HepG2 (cell line): ENCODE data around the gene RAMP3. TPM values are rescaled to one million over a fixed set of nuclear protein-coding genes. Genes with fewer than 3 reads are reported as not detected.

Experiments used
- ADNP ChIP-seq: sonication (generic); formaldehyde crosslinking; IDR thresholded peaks from 2 replicates; pipeline ENCODE4 v1.4.0; 2020; ENCODE audit warnings: missing genetic modification reagents
- CEBPB ChIP-seq: IDR thresholded peaks from 2 replicates; pipeline ENCODE4 v1.6.1; 2011; ENCODE audit warnings: low read depth, low read length, improper control_type of control experiment, borderline replicate concordance
- FOSL2 ChIP-seq: sonication (generic); formaldehyde crosslinking; IDR thresholded peaks from 2 replicates; pipeline ENCODE4 v1.4.0; 2020; ENCODE audit warnings: missing genetic modification reagents
- GATA4 ChIP-seq: sonication (generic); IDR thresholded peaks from 2 replicates; pipeline ENCODE4 v1.6.1; 2016; ENCODE audit warnings: antibody characterized with exemption, low read depth, borderline replicate concordance
- HMG20A ChIP-seq: IDR thresholded peaks from 2 replicates; pipeline ENCODE4 v1.6.1; 2016; ENCODE audit warnings: borderline replicate concordance
- HNRNPH1 ChIP-seq: fragments of 200-400 bp; formaldehyde crosslinking; optimal IDR thresholded peaks from 2 replicates; pipeline ENCODE3; 2017; ENCODE audit warnings: mild to moderate bottlenecking, low read depth, low read length
- KMT2A ChIP-seq: sonication (generic); formaldehyde crosslinking; IDR thresholded peaks from 2 replicates; pipeline ENCODE4 v1.4.0; 2020; ENCODE audit warnings: missing genetic modification reagents
- LCORL ChIP-seq, 2 experiments: fragments of 450-650 bp in 1 of 2; sonication (generic) in 1 of 2; formaldehyde crosslinking in 1 of 2; IDR thresholded peaks; 2 replicates each; pipeline versions ENCODE4 v1.5.0 to v1.6.1; 2017 to 2020; ENCODE audit warnings: antibody characterized with exemption in 1 of 2, missing genetic modification reagents in 1 of 2
- MXI1 ChIP-seq: IDR thresholded peaks from 3 replicates; pipeline ENCODE4 v1.6.1; 2012; ENCODE audit warnings: low read depth, low read length, inconsistent platforms, borderline replicate concordance
- RBFOX2 ChIP-seq: fragments of 200-400 bp; formaldehyde crosslinking; IDR thresholded peaks from 2 replicates; pipeline ENCODE4 v1.6.1; 2017; ENCODE audit warnings: low read depth, mild to moderate bottlenecking, low read length
- ZBTB21 ChIP-seq: sonication (generic); formaldehyde crosslinking; IDR thresholded peaks from 2 replicates; pipeline ENCODE4 v1.4.0; 2020; ENCODE audit warnings: missing genetic modification reagents
- ZNF17 ChIP-seq: sonication (generic); formaldehyde crosslinking; IDR thresholded peaks from 2 replicates; pipeline ENCODE4 v1.5.0; 2020; ENCODE audit warnings: mild to moderate bottlenecking, missing genetic modification reagents
- ZNF225 ChIP-seq: sonication (generic); formaldehyde crosslinking; IDR thresholded peaks from 2 replicates; pipeline ENCODE4 v1.4.0; 2020; ENCODE audit warnings: mild to moderate bottlenecking, missing genetic modification reagents
- ZNF546 ChIP-seq: sonication (generic); formaldehyde crosslinking; conservative IDR thresholded peaks from 2 replicates; pipeline ENCODE4 v1.8.1; 2023; ENCODE audit warnings: mild to moderate bottlenecking, missing genetic modification reagents
- ZNF552 ChIP-seq: sonication (generic); formaldehyde crosslinking; IDR thresholded peaks from 2 replicates; pipeline ENCODE4 v1.9.0; 2022; ENCODE audit warnings: missing genetic modification reagents, mild to moderate bottlenecking, borderline replicate concordance
- ZNF761 ChIP-seq: sonication (generic); formaldehyde crosslinking; conservative IDR thresholded peaks from 2 replicates; pipeline ENCODE4 v1.4.0; 2020; ENCODE audit warnings: mild to moderate bottlenecking, missing genetic modification reagents
- ZSCAN12 ChIP-seq: sonication (generic); formaldehyde crosslinking; IDR thresholded peaks from 2 replicates; pipeline ENCODE4 v1.9.0; 2021; ENCODE audit warnings: mild to moderate bottlenecking, missing genetic modification reagents
- polyA plus RNA-seq, 8 experiments: library from polyadenylated mRNA; depleted of rRNA in 3 of 8; stranded (reverse) in 7 of 8; unstranded in 1 of 8; fragments of >200 nt; fragmentation: Illumina TruSeq in 4 of 8; extraction: Trizol in 4 of 8; gene quantifications; 2 replicates each; pipeline versions ENCODE4 v1.2.1 to v1.2.3, GENCODE V29; 2011 to 2016; ENCODE audit warnings: low read depth in 4 of 8, missing spikeins in 1 of 8, mixed read lengths in 1 of 8; ENCODE audit not compliant: insufficient read depth in 1 of 8
- total RNA-seq, 5 experiments: library from RNA; depleted of rRNA; stranded (reverse); fragments of >200 nt; fragmentation: Illumina TruSeq; extraction: Trizol; gene quantifications; 2 replicates each; pipeline ENCODE4 v1.2.3, GENCODE V29; 2016; ENCODE audit warnings: low read depth in 1 of 5
- TF ChIP-seq, protein P1 (sequence below): sonication (generic); formaldehyde crosslinking; IDR thresholded peaks from 2 replicates; pipeline ENCODE4 v1.9.0; 2021; ENCODE audit warnings: missing genetic modification reagents, borderline replicate concordance
- TF ChIP-seq, protein P2 (sequence below): sonication (generic); formaldehyde crosslinking; IDR thresholded peaks from 2 replicates; pipeline ENCODE4 v1.4.0; 2020; ENCODE audit warnings: missing genetic modification reagents, borderline replicate concordance
- TF ChIP-seq, protein P3 (sequence below): sonication (generic); formaldehyde crosslinking; IDR thresholded peaks from 2 replicates; pipeline ENCODE4 v1.5.0; 2020; ENCODE audit warnings: mild to moderate bottlenecking, missing genetic modification reagents, borderline replicate concordance
- TF ChIP-seq, protein P4 (sequence below): sonication (generic); formaldehyde crosslinking; IDR thresholded peaks from 2 replicates; pipeline ENCODE4 v1.5.0; 2020; ENCODE audit warnings: missing genetic modification reagents, mild to moderate bottlenecking, borderline replicate concordance

The RAMP3 gene
- total and polyA plus RNA-seq, 2 of the 13 experiments (the other 11 are each of a cell fraction or from before 2014, with no cell fraction given): not detected

DNA sequence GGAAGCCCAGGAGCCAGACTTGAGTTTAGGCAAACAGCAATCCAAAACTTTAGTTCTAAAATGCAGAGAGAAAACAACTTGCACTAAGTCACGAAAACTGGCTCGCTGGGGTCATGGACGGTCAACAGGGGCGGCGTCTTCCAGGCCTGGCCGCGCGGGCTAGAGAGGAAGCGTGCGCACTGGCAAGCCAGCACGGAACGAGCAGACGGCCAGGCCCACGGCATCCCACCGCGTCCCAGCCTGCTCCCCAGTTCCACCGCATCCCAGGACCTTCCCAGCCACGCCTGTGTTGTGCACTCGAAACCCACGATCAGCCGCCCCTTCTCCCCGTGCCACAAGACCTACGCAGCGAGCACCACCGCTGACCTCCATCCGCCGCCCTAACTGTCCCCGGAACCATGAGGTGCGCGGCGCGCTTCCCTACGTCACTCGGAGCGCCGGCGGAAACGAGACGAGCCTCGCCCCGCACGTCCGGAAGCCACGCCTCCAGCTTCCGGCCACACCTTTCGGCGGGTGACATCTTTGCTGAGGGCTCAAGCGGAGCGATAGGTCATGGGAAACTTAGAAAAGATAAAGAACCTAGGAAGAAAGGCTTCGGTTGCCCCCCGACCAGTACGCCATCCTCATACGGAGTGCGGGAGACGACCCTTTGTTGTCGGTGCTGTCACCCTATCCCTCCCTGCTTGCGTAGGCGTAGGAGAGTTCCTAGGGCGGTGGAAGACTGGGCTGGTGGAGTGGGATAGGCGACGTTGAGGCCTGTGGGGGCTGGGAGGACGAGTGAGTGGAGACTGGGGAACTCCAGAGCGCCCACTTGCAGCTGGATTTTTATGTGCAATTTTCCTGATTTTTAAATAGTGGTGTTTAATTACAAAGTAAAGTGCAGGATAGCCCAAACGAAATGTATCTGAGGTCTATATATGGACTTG, 46.0 kb upstream of the RAMP3 start, which contains the start of gene TBRG4 (continued):
- TF ChIP-seq ZNF761 (CRISPR knock-in tag): peak; percentile 91
- peak; percentile 93 for TF ChIP-seq KMT2A (CRISPR knock-in tag)
- TF ChIP-seq, protein P1, sequence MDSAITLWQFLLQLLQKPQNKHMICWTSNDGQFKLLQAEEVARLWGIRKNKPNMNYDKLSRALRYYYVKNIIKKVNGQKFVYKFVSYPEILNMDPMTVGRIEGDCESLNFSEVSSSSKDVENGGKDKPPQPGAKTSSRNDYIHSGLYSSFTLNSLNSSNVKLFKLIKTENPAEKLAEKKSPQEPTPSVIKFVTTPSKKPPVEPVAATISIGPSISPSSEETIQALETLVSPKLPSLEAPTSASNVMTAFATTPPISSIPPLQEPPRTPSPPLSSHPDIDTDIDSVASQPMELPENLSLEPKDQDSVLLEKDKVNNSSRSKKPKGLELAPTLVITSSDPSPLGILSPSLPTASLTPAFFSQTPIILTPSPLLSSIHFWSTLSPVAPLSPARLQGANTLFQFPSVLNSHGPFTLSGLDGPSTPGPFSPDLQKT (CRISPR knock-in tag): peak; percentile 93; the same call in 1 of the 2 replicates
- no peak; the same call in 1 of the 2 replicates for TF ChIP-seq ADNP (CRISPR knock-in tag)
- TF ChIP-seq HMG20A: peak; percentile 22; the same call in 1 of the 2 replicates
- TF ChIP-seq ZNF225 (CRISPR knock-in tag): peak; percentile 98
- TF ChIP-seq ZNF546 (CRISPR knock-in tag): peak; percentile 97
- no peak for TF ChIP-seq ZSCAN12
- peak; percentile 63; the same call in 1 of the 2 replicates for TF ChIP-seq FOSL2 (CRISPR knock-in tag)
- peak; percentile 100 for TF ChIP-seq RBFOX2
- TF ChIP-seq, protein P2, sequence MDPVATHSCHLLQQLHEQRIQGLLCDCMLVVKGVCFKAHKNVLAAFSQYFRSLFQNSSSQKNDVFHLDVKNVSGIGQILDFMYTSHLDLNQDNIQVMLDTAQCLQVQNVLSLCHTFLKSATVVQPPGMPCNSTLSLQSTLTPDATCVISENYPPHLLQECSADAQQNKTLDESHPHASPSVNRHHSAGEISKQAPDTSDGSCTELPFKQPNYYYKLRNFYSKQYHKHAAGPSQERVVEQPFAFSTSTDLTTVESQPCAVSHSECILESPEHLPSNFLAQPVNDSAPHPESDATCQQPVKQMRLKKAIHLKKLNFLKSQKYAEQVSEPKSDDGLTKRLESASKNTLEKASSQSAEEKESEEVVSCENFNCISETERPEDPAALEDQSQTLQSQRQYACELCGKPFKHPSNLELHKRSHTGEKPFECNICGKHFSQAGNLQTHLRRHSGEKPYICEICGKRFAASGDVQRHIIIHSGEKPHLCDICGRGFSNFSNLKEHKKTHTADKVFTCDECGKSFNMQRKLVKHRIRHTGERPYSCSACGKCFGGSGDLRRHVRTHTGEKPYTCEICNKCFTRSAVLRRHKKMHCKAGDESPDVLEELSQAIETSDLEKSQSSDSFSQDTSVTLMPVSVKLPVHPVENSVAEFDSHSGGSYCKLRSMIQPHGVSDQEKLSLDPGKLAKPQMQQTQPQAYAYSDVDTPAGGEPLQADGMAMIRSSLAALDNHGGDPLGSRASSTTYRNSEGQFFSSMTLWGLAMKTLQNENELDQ (CRISPR knock-in tag): no peak
- peak; percentile 49; the same call in 1 of the 2 replicates for TF ChIP-seq GATA4
- TF ChIP-seq CEBPB: no peak
- TF ChIP-seq HNRNPH1: no peak
- TF ChIP-seq LCORL (IDR thresholded peaks at IDR 0.05): no peak
- peak; percentile 82 for TF ChIP-seq LCORL (CRISPR knock-in tag; IDR thresholded peaks at IDR 0.05)
- TF ChIP-seq ZNF17: no peak; the same call in 1 of the 2 replicates
- TF ChIP-seq ZBTB21: 0 out of 2 replicates have a peak, but pooled peaks have one; percentile 61
- peak; percentile 98; the same call in 2 of the 3 replicates for TF ChIP-seq MXI1
- TF ChIP-seq, protein P3, sequence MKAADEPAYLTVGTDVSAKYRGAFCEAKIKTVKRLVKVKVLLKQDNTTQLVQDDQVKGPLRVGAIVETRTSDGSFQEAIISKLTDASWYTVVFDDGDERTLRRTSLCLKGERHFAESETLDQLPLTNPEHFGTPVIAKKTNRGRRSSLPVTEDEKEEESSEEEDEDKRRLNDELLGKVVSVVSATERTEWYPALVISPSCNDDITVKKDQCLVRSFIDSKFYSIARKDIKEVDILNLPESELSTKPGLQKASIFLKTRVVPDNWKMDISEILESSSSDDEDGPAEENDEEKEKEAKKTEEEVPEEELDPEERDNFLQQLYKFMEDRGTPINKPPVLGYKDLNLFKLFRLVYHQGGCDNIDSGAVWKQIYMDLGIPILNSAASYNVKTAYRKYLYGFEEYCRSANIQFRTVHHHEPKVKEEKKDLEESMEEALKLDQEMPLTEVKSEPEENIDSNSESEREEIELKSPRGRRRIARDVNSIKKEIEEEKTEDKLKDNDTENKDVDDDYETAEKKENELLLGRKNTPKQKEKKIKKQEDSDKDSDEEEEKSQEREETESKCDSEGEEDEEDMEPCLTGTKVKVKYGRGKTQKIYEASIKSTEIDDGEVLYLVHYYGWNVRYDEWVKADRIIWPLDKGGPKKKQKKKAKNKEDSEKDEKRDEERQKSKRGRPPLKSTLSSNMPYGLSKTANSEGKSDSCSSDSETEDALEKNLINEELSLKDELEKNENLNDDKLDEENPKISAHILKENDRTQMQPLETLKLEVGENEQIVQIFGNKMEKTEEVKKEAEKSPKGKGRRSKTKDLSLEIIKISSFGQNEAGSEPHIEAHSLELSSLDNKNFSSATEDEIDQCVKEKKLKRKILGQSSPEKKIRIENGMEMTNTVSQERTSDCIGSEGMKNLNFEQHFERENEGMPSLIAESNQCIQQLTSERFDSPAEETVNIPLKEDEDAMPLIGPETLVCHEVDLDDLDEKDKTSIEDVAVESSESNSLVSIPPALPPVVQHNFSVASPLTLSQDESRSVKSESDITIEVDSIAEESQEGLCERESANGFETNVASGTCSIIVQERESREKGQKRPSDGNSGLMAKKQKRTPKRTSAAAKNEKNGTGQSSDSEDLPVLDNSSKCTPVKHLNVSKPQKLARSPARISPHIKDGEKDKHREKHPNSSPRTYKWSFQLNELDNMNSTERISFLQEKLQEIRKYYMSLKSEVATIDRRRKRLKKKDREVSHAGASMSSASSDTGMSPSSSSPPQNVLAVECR (CRISPR knock-in tag): peak; percentile 99
- TF ChIP-seq, protein P4, sequence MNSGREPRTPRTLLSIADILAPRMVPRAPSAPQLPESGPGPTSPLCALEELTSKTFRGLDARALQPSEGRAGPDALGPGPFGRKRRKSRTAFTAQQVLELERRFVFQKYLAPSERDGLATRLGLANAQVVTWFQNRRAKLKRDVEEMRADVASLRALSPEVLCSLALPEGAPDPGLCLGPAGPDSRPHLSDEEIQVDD (CRISPR knock-in tag): peak; percentile 84; the same call in 1 of the 2 replicates
- peak; percentile 90 for TF ChIP-seq ZNF552 (CRISPR knock-in tag)
